IPS-20b (cell line): ENCODE results near the gene NAV1.

Experiments used
- H3K27ac ChIP-seq: one replicate; pipeline ENCODE4 v1.5.1; 2013; ENCODE audit warnings: low read length
- H3K27me3 ChIP-seq: 2 replicates; pipeline ENCODE4 v1.6.1; 2013; ENCODE audit warnings: mild to moderate bottlenecking, low read length, inconsistent platforms; ENCODE audit not compliant: insufficient read depth
- H3K36me3 ChIP-seq: 2 replicates; pipeline ENCODE4 v1.6.1; 2013; ENCODE audit warnings: low read depth, mild to moderate bottlenecking, inconsistent platforms, low read length, moderate library complexity; ENCODE audit not compliant: insufficient read depth
- H3K4me1 ChIP-seq: 2 replicates; pipeline ENCODE4 v1.6.1; 2013; ENCODE audit warnings: mild to moderate bottlenecking, control low read depth, inconsistent platforms, low read length, moderate library complexity; ENCODE audit not compliant: insufficient read depth
- H3K4me3 ChIP-seq: 2 replicates; pipeline ENCODE4 v1.5.1; 2013; ENCODE audit warnings: mild to moderate bottlenecking, low read length, inconsistent platforms
- H3K9ac ChIP-seq: 2 replicates; pipeline ENCODE4 v1.6.1; 2013; ENCODE audit warnings: low read depth, mild to moderate bottlenecking, inconsistent platforms, low read length, moderate library complexity
- H3K9me3 ChIP-seq: 2 replicates; pipeline ENCODE4 v1.6.1; 2013; ENCODE audit warnings: mild to moderate bottlenecking, low read depth, low read length, inconsistent platforms; ENCODE audit not compliant: insufficient read depth

Gene NAV1

GRCh38 chr1:201498621-201499020 lies 40.3 kb upstream of the NAV1 start:
- Histone ChIP-seq H3K36me3 (no peaks in the 10 kb centered on the region), H3K4me1 (peaks cover 31% of the 10 kb centered on the region), H3K27ac (no peak overlapping the region)

GRCh38 chr1:201499191-201499590 lies 39.7 kb upstream of the NAV1 start:
- H3K27me3 ChIP-seq = no peaks in the 10 kb centered on the region
- H3K27ac ChIP-seq = no peak overlapping the region
- H3K9ac ChIP-seq = no peak overlapping the region
- H3K4me3 ChIP-seq = no peak overlapping the region
- no peaks in the 10 kb centered on the region for H3K9me3 ChIP-seq
- H3K36me3 ChIP-seq = no peaks in the 10 kb centered on the region
- H3K4me1 ChIP-seq = peaks cover 37% of the 10 kb centered on the region

More at GRCh38 chr1:201498621-201499020, 40.3 kb upstream of the NAV1 start:
- Histone ChIP-seq H3K9me3 (no peaks in the 10 kb centered on the region), H3K27me3 (no peaks in the 10 kb centered on the region), H3K9ac (no peak overlapping the region), H3K4me3 (no peak overlapping the region)

GRCh38 chr1:201499795-201500669 lies 38.9 kb upstream of the NAV1 start:
- Histone ChIP-seq H3K4me1 (peaks cover 40% of the 10 kb centered on the region), H3K27me3 (no peaks in the 10 kb centered on the region; the same call in 1 of the 2 replicates), H3K36me3 (no peaks in the 10 kb centered on the region), H3K27ac (peak overlapping the region; percentile 57), H3K4me3 (no peak overlapping the region), H3K9me3 (no peaks in the 10 kb centered on the region), H3K9ac (peak overlapping the region; percentile 23; the same call in 1 of the 2 replicates)

GRCh38 chr1:201500670-201501120 lies 38.2 kb upstream of the NAV1 start:
- Histone ChIP-seq H3K27me3 (peaks cover 3% of the 10 kb centered on the region; the same call in 1 of the 2 replicates), H3K27ac (no peak overlapping the region), H3K36me3 (no peaks in the 10 kb centered on the region), H3K4me1 (peaks cover 46% of the 10 kb centered on the region), H3K9me3 (no peaks in the 10 kb centered on the region), H3K4me3 (no peak overlapping the region), H3K9ac (peak overlapping the region; percentile 23; the same call in 1 of the 2 replicates)

DNA sequence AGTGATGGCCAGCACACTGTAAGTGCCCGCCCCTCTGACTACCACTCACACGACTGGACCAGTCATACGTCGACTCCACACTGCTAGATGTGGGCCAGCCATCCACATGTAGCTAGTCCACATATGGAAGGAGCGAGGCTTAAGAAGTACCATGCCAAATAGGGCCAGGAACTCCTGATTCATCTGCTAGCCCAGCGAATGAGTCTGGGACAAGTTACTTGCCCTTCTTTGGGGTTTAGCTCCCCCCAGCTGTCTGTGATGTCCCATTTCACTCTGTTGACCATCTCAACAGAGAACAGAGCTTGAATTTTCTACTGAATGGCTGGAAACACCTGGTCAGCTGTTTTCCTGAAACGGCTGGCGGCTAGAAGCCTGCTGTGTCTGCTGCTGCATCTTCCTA lies 37.8 kb upstream of the NAV1 start:
- H3K9me3 ChIP-seq = no peaks in the 10 kb centered on the region
- H3K9ac ChIP-seq = peak overlapping the region; percentile 23; the same call in 1 of the 2 replicates
- H3K36me3 ChIP-seq = no peaks in the 10 kb centered on the region
- H3K27ac ChIP-seq = no peak overlapping the region
- H3K4me3 ChIP-seq = no peak overlapping the region
- peaks cover 51% of the 10 kb centered on the region for H3K4me1 ChIP-seq
- peaks cover 7% of the 10 kb centered on the region; the same call in 1 of the 2 replicates for H3K27me3 ChIP-seq

GRCh38 chr1:201501812-201502510 lies 37.0 kb upstream of the NAV1 start:
- Histone ChIP-seq H3K9ac (no peak overlapping the region), H3K9me3 (no peaks in the 10 kb centered on the region), H3K4me3 (no peak overlapping the region), H3K27me3 (peaks cover 16% of the 10 kb centered on the region; the same call in 1 of the 2 replicates), H3K27ac (no peak overlapping the region), H3K36me3 (no peaks in the 10 kb centered on the region), H3K4me1 (peaks cover 55% of the 10 kb centered on the region)

DNA sequence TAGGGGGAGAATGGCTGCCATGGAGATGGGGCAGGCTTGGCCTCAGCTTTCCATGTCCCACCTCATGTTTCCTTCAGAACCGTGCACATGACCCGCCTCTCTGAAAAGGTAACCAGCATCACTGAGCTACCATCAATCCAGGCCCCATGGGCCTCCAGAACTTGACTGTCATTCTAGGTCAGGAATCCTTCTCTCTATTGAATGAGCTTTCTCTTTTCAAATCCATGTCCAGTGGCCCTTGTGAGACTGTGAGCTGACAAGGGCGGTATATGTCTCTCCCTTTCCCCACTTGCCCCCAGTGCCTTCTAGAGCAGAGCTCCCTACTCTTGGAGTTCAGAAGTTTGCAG lies 36.4 kb upstream of the NAV1 start:
- H3K36me3 ChIP-seq = no peaks in the 10 kb centered on the region
- H3K4me1 ChIP-seq = peaks cover 55% of the 10 kb centered on the region
- H3K9ac ChIP-seq = no peak overlapping the region; the same call in 1 of the 2 replicates
- peaks cover 21% of the 10 kb centered on the region for H3K27me3 ChIP-seq
- no peak overlapping the region for H3K4me3 ChIP-seq
- H3K27ac ChIP-seq = no peak overlapping the region
- no peaks in the 10 kb centered on the region for H3K9me3 ChIP-seq

DNA sequence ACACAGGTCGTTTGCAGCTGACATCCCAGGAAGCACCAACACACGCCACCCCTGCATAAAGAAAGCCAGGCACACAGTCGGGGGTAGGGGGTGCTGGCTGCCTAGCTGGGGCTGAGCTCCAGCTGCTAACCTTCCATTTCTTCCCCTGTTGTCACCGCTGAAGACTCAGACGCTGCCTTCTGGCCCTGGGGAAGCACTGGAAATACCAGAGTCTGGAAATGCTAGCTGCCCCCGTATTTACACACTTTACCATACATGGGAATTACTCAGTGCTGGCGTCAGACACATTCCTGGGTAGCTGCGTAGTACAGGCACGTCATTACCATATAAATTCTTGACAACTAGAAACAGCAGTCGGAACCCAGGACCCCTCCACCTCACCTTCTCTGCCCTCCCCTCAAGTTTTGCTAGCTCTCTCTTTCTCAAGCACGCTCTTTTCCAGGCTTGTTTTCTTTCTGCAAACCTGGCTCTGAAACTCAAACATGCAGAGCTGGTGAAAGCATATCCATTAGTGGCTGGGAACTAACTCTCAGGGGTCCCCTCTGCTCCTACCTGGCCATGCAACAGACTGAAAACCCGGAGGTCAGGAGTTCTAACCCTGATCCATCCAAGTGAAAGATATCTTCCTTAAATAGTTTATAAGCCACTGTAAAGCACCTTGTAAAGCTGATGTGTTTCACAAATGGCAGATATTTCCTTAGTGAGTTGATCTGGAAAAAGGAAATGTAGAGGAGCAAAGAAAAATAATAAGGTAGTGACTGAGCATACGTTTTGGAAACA lies 35.3 kb upstream of the NAV1 start:
- H3K36me3 ChIP-seq = no peaks in the 10 kb centered on the region
- peaks cover 31% of the 10 kb centered on the region for H3K27me3 ChIP-seq
- H3K9me3 ChIP-seq = no peaks in the 10 kb centered on the region
- H3K4me1 ChIP-seq = peaks cover 55% of the 10 kb centered on the region
- peak overlapping the region; percentile 11 for H3K27ac ChIP-seq
- peak overlapping the region; percentile 63; the same call in 1 of the 2 replicates for H3K9ac ChIP-seq
- H3K4me3 ChIP-seq = peak overlapping the region; percentile 0; the same call in 1 of the 2 replicates

- H3K9me3 ChIP-seq = no peaks in the 10 kb centered on the region
- H3K4me3 ChIP-seq = no peak overlapping the region
- H3K9ac ChIP-seq = peak overlapping the region; percentile 63; the same call in 1 of the 2 replicates
- no peaks in the 10 kb centered on the region for H3K36me3 ChIP-seq
- peaks cover 34% of the 10 kb centered on the region for H3K27me3 ChIP-seq
- peaks cover 55% of the 10 kb centered on the region for H3K4me1 ChIP-seq
- H3K27ac ChIP-seq = peak overlapping the region; percentile 11
These were observed 34.7 kb upstream of the NAV1 start for GRCh38 chr1:201504179-201504631.

DNA sequence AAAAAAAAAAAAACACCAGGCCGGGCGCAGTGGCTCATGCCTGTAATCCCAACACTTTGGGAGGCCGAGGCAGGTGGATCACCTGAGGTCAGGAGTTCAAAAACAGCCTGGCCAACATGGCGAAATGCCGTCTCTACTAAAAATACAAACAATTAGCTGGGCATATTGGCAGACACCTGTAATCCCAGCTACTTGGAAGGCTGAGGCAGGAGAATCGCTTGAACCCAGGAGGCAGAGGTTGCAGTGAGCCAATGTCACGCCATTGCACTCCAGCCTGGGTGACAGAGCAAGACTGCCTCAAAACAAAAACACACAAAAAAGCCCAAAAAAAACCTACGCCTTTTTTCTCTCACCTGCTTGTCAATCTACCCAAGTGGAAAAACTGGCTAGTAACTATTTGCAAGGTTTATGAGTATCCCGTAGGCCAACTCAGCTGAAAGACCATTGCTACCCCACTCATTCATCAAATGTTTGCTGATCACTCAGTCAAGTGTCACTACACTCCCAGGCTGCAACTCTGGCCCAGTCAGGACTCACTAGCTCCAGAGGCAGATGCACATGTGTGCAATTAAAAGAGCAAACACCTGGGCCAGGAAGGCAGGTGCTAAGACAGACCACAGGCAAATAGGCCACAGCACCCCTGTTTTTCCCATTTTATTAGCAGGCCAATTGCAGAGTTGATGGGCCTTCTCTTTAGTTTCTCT lies 34.0 kb upstream of the NAV1 start:
- Histone ChIP-seq H3K4me1 (peaks cover 53% of the 10 kb centered on the region), H3K9ac (peak overlapping the region; percentile 28; the same call in 1 of the 2 replicates), H3K27ac (no peak overlapping the region), H3K36me3 (no peaks in the 10 kb centered on the region), H3K9me3 (no peaks in the 10 kb centered on the region), H3K4me3 (no peak overlapping the region), H3K27me3 (peaks cover 34% of the 10 kb centered on the region)
